Transverse colon (tissue), 4 donors: ENCODE measurements around the gene TPH1. TPM values are rescaled to one million over a fixed set of nuclear protein-coding genes. Genes with fewer than 3 reads are reported as not detected.

Source experiments
- DNase-seq: peaks from one replicate; pipeline ENCODE4 v3.0.0-alpha.2; 2019
- H3K27ac ChIP-seq, 4 donors: fragments of 200-600 bp; sonication (generic); 2 replicates each; pipeline ENCODE4 v1.5.1; 2016 to 2018; ENCODE audit warnings: inconsistent platforms in 4 of 4
- H3K27me3 ChIP-seq: fragments of 200-600 bp; sonication (generic); 2 replicates; pipeline ENCODE4 v1.5.1; 2017; ENCODE audit warnings: inconsistent platforms
- H3K36me3 ChIP-seq, 4 donors: fragments of 200-600 bp; sonication (generic); 2 replicates each; pipeline ENCODE4 v1.5.1; 2017 to 2019; ENCODE audit warnings: inconsistent platforms in 4 of 4
- H3K4me1 ChIP-seq, 4 donors: fragments of 200-600 bp; sonication (generic); 2 replicates each; pipeline ENCODE4 v1.5.1; 2017 to 2020; ENCODE audit warnings: inconsistent platforms in 4 of 4
- H3K4me3 ChIP-seq, 4 donors: fragments of 200-600 bp; sonication (generic); 1 replicate in 1 of 4; 2 replicates in 3 of 4; pipeline versions ENCODE4 v1.5.1 to v1.6.1; 2017 to 2019; ENCODE audit warnings: inconsistent platforms in 4 of 4
- H3K9me3 ChIP-seq, 2 donors: fragments of 200-600 bp; sonication (generic); 2 replicates each; pipeline ENCODE4 v1.5.1; 2017 to 2019; ENCODE audit warnings: inconsistent platforms in 2 of 2
- CTCF ChIP-seq, 5 experiments: fragments of 200-600 bp in 3 of 5; fragments of 450-650 bp in 2 of 5; sonication (generic) in 3 of 5; IDR thresholded peaks; 1 replicate in 2 of 5; 2 replicates in 3 of 5; pipeline ENCODE4 v1.5.1; 2016 to 2017; ENCODE audit warnings: antibody characterized with exemption in 5 of 5, inconsistent platforms in 3 of 5, mild to moderate bottlenecking in 2 of 5, moderate library complexity in 1 of 5
- EP300 ChIP-seq: sonication (generic); formaldehyde crosslinking; IDR thresholded peaks from one replicate; pipeline ENCODE4 v1.6.1; 2017; ENCODE audit warnings: antibody characterized with exemption, low read depth
- POLR2A ChIP-seq: fragments of 450-650 bp; IDR thresholded peaks from one replicate; pipeline ENCODE4 v1.6.1; 2016; ENCODE audit warnings: antibody characterized with exemption, mild to moderate bottlenecking, moderate library complexity
- POLR2AphosphoS5 ChIP-seq, 3 donors: sonication (generic); formaldehyde crosslinking; IDR thresholded peaks; one replicate each; pipeline ENCODE4 v1.6.1; 2016; ENCODE audit warnings: antibody characterized with exemption in 3 of 3
- WGBS, 2 donors: methylation state at CpG; one replicate each; pipeline ENCODE4 v1.1.5; 2018; ENCODE audit warnings: low coverage in 1 of 2; 5-methylcytosine and 5-hydroxymethylcytosine counted together
- in situ Hi-C, 4 donors: fragments of 200-750 bp; cut with MboI; loops; one replicate each; pipeline versions ENCODE4 v1.15.0 to v1.15.1; 2017; ENCODE audit warnings: low sequenced_read_pairs in 3 of 4, low pct_ligation_motif_present in 1 of 4, low pct_unique_long_range_greater_than_20kb in 1 of 4
- intact Hi-C: fragments of 100-400 bp; cut with DNase I; formaldehyde crosslinking; loops from one replicate; pipeline ENCODE4 v1.15.1; 2023; ENCODE audit warnings: low total_unique reads
- total RNA-seq, 4 donors: library from RNA; depleted of rRNA; stranded (reverse); fragments of >200 nt; gene quantifications; one replicate each; pipeline ENCODE4 v1.1.0, GENCODE V29; 2016

The TPH1 gene
- total RNA-seq, 4 donors from 2014 or later, result 1.1 to 18.3 (median 8.5) TPM

GRCh38 chr11:18012122-18012905 lies 33.8 kb downstream of the TPH1 start:
- peaks cover 2 to 17% (median 10%) of the 10 kb centered on the region in 4 donors for H3K4me1 ChIP-seq
- DNase-seq, result peak; percentile 23
- 12 to 54% methylated on average over 2 to 42 of the region's 46 CpGs for WGBS, 2 donors
- in situ Hi-C loops (no loop called here), intact Hi-C loops (loop anchor here (10.0 kb wide), 1 partner anchor 92 kb away; the partner anchor contains the start of gene SAAL1)
- no peaks in the 10 kb centered on the region for H3K27me3 ChIP-seq
- peak overlapping the region; percentile 67 to 98 (median 72) for H3K4me3 ChIP-seq
- H3K27ac ChIP-seq, result peak overlapping the region; percentile 86 to 97 (median 88)
- TF ChIP-seq EP300, result no peak
- no peak for TF ChIP-seq POLR2A
- TF ChIP-seq POLR2AphosphoS5 (IDR thresholded peaks at IDR 0.05), result no peak
- TF ChIP-seq CTCF (IDR thresholded peaks at IDR 0.05), result no peak
- H3K36me3 ChIP-seq, result no peaks in the 10 kb centered on the region
- H3K9me3 ChIP-seq, result no peaks in the 10 kb centered on the region

- Histone ChIP-seq H3K27ac (peak overlapping the region in 1 of 4 donors; percentile 89), H3K36me3 (no peaks in the 10 kb centered on the region), H3K9me3 (no peaks in the 10 kb centered on the region), H3K27me3 (no peaks in the 10 kb centered on the region), H3K4me3 (no peak overlapping the region), H3K4me1 (peaks cover 2 to 17% (median 10%) of the 10 kb centered on the region in 4 donors)
- in situ Hi-C loops, result no loop called here
- DNase-seq, result no peak
- TF ChIP-seq EP300 (no peak), POLR2A (no peak), POLR2AphosphoS5 (IDR thresholded peaks at IDR 0.05) (no peak), CTCF (IDR thresholded peaks at IDR 0.05) (no peak)
- intact Hi-C loops, result loop anchor here (10.0 kb wide), 1 partner anchor 93 kb away; the partner anchor contains the start of gene SAAL1
- WGBS, 2 donors, result 81 to 83% methylated on average over 7 to 8 of the region's 8 CpGs
Observed at GRCh38 chr11:18011633-18012032, 34.4 kb downstream of the TPH1 start.

GRCh38 chr11:18010977-18011586 lies 35.0 kb downstream of the TPH1 start:
- Histone ChIP-seq H3K4me1 (peaks cover 2 to 17% (median 10%) of the 10 kb centered on the region in 4 donors), H3K27me3 (no peaks in the 10 kb centered on the region), H3K36me3 (no peaks in the 10 kb centered on the region), H3K27ac (no peak overlapping the region), H3K9me3 (no peaks in the 10 kb centered on the region), H3K4me3 (no peak overlapping the region)
- intact Hi-C loops, result loop anchor here (10.0 kb wide), 1 partner anchor 94 kb away; the partner anchor contains the start of gene SAAL1
- TF ChIP-seq POLR2AphosphoS5 (IDR thresholded peaks at IDR 0.05), result no peak
- TF ChIP-seq CTCF (IDR thresholded peaks at IDR 0.05), result no peak
- no peak for TF ChIP-seq POLR2A
- TF ChIP-seq EP300, result no peak
- in situ Hi-C loops, result no loop called here
- no peak for DNase-seq
- 83% methylated on average over 6 to 10 of the region's 10 CpGs for WGBS, 2 donors

GRCh38 chr11:18010121-18010670 lies 35.9 kb downstream of the TPH1 start:
- Histone ChIP-seq H3K4me3 (no peak overlapping the region), H3K4me1 (peaks cover 2 to 17% (median 10%) of the 10 kb centered on the region in 4 donors), H3K9me3 (no peaks in the 10 kb centered on the region), H3K27ac (no peak overlapping the region), H3K36me3 (no peaks in the 10 kb centered on the region), H3K27me3 (no peaks in the 10 kb centered on the region)
- intact Hi-C loops, result loop anchor here (10.0 kb wide), 1 partner anchor 95 kb away; the partner anchor contains the start of gene SAAL1
- TF ChIP-seq POLR2A (no peak), CTCF (IDR thresholded peaks at IDR 0.05) (no peak), POLR2AphosphoS5 (IDR thresholded peaks at IDR 0.05) (no peak), EP300 (no peak)
- no peak for DNase-seq
- in situ Hi-C loops, result no loop called here
